Transverse colon (tissue), 4 donors: ENCODE data around the gene C1QB. TPM values are rescaled to one million over a fixed set of nuclear protein-coding genes. Genes with fewer than 3 reads are reported as not detected.

Experiments used
- DNase-seq: peaks from one replicate; pipeline ENCODE4 v3.0.0-alpha.2; 2019
- H3K27ac ChIP-seq, 4 donors: fragments of 200-600 bp; sonication (generic); 2 replicates each; pipeline ENCODE4 v1.5.1; 2016 to 2018; ENCODE audit warnings: inconsistent platforms in 4 of 4
- H3K27me3 ChIP-seq: fragments of 200-600 bp; sonication (generic); 2 replicates; pipeline ENCODE4 v1.5.1; 2017; ENCODE audit warnings: inconsistent platforms
- H3K36me3 ChIP-seq, 4 donors: fragments of 200-600 bp; sonication (generic); 2 replicates each; pipeline ENCODE4 v1.5.1; 2017 to 2019; ENCODE audit warnings: inconsistent platforms in 4 of 4
- H3K4me1 ChIP-seq, 4 donors: fragments of 200-600 bp; sonication (generic); 2 replicates each; pipeline ENCODE4 v1.5.1; 2017 to 2020; ENCODE audit warnings: inconsistent platforms in 4 of 4
- H3K4me3 ChIP-seq, 4 donors: fragments of 200-600 bp; sonication (generic); 1 replicate in 1 of 4; 2 replicates in 3 of 4; pipeline versions ENCODE4 v1.5.1 to v1.6.1; 2017 to 2019; ENCODE audit warnings: inconsistent platforms in 4 of 4
- H3K9me3 ChIP-seq, 2 donors: fragments of 200-600 bp; sonication (generic); 2 replicates each; pipeline ENCODE4 v1.5.1; 2017 to 2019; ENCODE audit warnings: inconsistent platforms in 2 of 2
- EP300 ChIP-seq: sonication (generic); formaldehyde crosslinking; IDR thresholded peaks from one replicate; pipeline ENCODE4 v1.6.1; 2017; ENCODE audit warnings: antibody characterized with exemption, low read depth
- POLR2A ChIP-seq: fragments of 450-650 bp; IDR thresholded peaks from one replicate; pipeline ENCODE4 v1.6.1; 2016; ENCODE audit warnings: antibody characterized with exemption, mild to moderate bottlenecking, moderate library complexity
- POLR2AphosphoS5 ChIP-seq, 3 donors: sonication (generic); formaldehyde crosslinking; IDR thresholded peaks; one replicate each; pipeline ENCODE4 v1.6.1; 2016; ENCODE audit warnings: antibody characterized with exemption in 3 of 3
- WGBS, 2 donors: methylation state at CpG; one replicate each; pipeline ENCODE4 v1.1.5; 2018; ENCODE audit warnings: low coverage in 1 of 2; 5-methylcytosine and 5-hydroxymethylcytosine counted together
- in situ Hi-C, 4 donors: fragments of 200-750 bp; cut with MboI; loops; one replicate each; pipeline versions ENCODE4 v1.15.0 to v1.15.1; 2017; ENCODE audit warnings: low sequenced_read_pairs in 3 of 4, low pct_ligation_motif_present in 1 of 4, low pct_unique_long_range_greater_than_20kb in 1 of 4
- intact Hi-C: fragments of 100-400 bp; cut with DNase I; formaldehyde crosslinking; loops from one replicate; pipeline ENCODE4 v1.15.1; 2023; ENCODE audit warnings: low total_unique reads
- total RNA-seq, 4 donors: library from RNA; depleted of rRNA; stranded (reverse); fragments of >200 nt; gene quantifications; one replicate each; pipeline ENCODE4 v1.1.0, GENCODE V29; 2016
- TF ChIP-seq, protein P1 (sequence below), 5 experiments: fragments of 200-600 bp in 3 of 5; fragments of 450-650 bp in 2 of 5; sonication (generic) in 3 of 5; IDR thresholded peaks; 1 replicate in 2 of 5; 2 replicates in 3 of 5; pipeline ENCODE4 v1.5.1; 2016 to 2017; ENCODE audit warnings: antibody characterized with exemption in 5 of 5, inconsistent platforms in 3 of 5, mild to moderate bottlenecking in 2 of 5, moderate library complexity in 1 of 5

Gene C1QB
- total RNA-seq, 4 donors from 2014 or later = 62.9 to 163 (median 118) TPM

DNA sequence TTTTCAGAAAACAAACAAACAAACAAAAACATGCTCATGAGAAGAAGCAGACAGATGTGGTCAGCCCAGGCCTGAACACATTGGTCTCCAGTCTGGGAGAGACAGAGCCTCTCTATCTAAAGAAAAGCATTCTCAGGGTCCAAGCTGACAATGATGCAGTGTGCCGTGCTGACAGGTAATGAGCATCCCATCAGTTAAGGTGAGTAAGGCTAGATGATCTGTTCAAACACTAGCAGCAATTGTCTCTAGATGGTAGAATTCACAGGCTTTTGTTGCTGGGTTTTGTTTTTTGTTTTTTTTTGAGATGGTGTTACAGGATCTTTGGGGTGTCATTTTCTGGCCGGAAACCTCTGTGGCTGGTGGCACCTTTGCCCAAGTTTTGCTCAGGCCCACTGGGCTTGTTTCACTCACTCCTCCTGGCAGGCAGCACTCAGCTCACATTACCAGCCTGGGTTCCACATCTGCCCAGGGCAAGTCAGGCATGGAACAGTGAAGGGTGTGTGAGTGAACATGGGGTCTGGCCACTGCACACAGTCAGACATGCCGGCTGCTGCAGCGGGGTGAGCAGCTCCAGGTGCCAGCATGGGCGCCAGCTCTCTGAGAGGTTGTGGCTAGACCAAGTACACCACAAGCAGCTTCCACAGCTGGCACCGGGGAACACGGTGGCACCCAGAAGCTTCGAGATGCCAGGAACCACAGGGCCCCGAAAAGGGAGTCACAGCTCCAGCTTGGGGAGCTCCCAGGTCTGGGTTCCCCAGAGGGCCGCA, 19.2 kb upstream of the C1QB start:
- Histone ChIP-seq H3K9me3 (no peaks in the 10 kb centered on the region), H3K4me3 (no peak overlapping the region), H3K36me3 (no peaks in the 10 kb centered on the region), H3K27me3 (peaks cover 31% of the 10 kb centered on the region), H3K4me1 (peaks cover 0 to 3% (median 0%) of the 10 kb centered on the region in 4 donors), H3K27ac (no peak overlapping the region)
- WGBS, 2 donors = 76% methylated on average over 8 of the region's 10 CpGs; no CpG with 5 or more reads in 1 of the 2 donors
- intact Hi-C loops (no loop called here), in situ Hi-C loops (loop anchor here in 2 of 4 donors (25.0 kb wide), 1 partner anchor 497 kb away; the partner anchor contains the start of gene WNT4 (in 2 of the 2))
- no peak for DNase-seq
- TF ChIP-seq, protein P1, sequence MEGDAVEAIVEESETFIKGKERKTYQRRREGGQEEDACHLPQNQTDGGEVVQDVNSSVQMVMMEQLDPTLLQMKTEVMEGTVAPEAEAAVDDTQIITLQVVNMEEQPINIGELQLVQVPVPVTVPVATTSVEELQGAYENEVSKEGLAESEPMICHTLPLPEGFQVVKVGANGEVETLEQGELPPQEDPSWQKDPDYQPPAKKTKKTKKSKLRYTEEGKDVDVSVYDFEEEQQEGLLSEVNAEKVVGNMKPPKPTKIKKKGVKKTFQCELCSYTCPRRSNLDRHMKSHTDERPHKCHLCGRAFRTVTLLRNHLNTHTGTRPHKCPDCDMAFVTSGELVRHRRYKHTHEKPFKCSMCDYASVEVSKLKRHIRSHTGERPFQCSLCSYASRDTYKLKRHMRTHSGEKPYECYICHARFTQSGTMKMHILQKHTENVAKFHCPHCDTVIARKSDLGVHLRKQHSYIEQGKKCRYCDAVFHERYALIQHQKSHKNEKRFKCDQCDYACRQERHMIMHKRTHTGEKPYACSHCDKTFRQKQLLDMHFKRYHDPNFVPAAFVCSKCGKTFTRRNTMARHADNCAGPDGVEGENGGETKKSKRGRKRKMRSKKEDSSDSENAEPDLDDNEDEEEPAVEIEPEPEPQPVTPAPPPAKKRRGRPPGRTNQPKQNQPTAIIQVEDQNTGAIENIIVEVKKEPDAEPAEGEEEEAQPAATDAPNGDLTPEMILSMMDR (IDR thresholded peaks at IDR 0.05) = no peak
- no peak for TF ChIP-seq POLR2AphosphoS5 (IDR thresholded peaks at IDR 0.05)
- TF ChIP-seq EP300 = no peak
- no peak for TF ChIP-seq POLR2A

DNA sequence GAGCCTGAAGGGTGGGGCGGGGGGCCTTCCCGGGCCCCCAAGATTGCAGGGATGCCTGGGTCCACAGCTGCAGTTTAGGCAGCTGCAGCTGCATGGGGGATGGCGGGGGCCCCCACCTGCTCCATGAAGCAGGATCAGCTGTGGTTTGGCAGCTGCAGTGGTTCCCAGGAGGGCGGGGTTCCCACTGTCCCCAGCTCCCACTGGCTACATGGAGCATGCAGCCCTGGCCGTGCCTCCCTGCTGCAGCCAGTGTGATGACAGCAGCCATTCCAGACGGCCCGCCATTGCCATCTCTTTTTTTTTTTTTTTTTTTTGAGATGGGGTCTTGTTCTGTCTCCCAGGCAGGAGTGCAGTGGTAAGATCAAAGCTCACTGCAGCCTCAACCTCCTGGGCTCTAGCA, 17.6 kb upstream of the C1QB start:
- DNase-seq = no peak
- intact Hi-C loops (no loop called here), in situ Hi-C loops (loop anchor here in 2 of 4 donors (25.0 kb wide), 1 partner anchor 498 kb away; the partner anchor contains the start of gene WNT4 (in 2 of the 2))
- 42% methylated on average over 7 of the region's 7 CpGs; no CpG with 5 or more reads in 1 of the 2 donors for WGBS, 2 donors
- no peak overlapping the region for H3K27ac ChIP-seq
- peaks cover 26% of the 10 kb centered on the region for H3K27me3 ChIP-seq
- no peak overlapping the region for H3K4me3 ChIP-seq
- H3K4me1 ChIP-seq = peaks cover 0 to 3% (median 0%) of the 10 kb centered on the region in 4 donors
- no peaks in the 10 kb centered on the region for H3K9me3 ChIP-seq
- no peaks in the 10 kb centered on the region for H3K36me3 ChIP-seq
- no peak for TF ChIP-seq POLR2A

DNA sequence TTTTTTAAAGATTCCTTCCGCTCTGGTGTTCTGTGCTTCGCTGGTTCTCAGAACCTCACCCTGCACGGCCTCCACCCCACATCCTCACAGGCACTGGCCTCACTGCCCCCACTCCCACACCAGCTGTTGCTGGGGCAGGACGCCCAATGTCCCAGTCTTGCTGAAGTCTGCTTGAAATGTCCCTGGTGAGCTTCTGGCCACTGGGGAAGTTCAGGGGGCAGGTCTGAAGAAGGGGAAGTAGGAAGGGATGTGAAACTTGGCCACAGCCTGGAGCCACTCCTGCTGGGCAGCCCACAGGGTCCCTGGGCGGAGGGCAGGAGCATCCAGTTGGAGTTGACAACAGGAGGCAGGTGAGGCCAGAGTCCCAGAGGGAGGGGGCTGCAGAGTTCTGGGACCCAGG, 16.7 kb upstream of the C1QB start, which contains the start of gene C1QA:
TSS of gene C1QA (plus strand) at position 276 of the 400 bp plus-strand sequence. CDS start 989 bp downstream, outside the sequence.
- 46% methylated on average over 5 of the region's 5 CpGs; no CpG with 5 or more reads in 1 of the 2 donors for WGBS, 2 donors
- peak within 1 kb of the TSS in 1 of 4 donors; percentile 27 for H3K4me3 ChIP-seq
- DNase-seq = peak; percentile 41

DNA sequence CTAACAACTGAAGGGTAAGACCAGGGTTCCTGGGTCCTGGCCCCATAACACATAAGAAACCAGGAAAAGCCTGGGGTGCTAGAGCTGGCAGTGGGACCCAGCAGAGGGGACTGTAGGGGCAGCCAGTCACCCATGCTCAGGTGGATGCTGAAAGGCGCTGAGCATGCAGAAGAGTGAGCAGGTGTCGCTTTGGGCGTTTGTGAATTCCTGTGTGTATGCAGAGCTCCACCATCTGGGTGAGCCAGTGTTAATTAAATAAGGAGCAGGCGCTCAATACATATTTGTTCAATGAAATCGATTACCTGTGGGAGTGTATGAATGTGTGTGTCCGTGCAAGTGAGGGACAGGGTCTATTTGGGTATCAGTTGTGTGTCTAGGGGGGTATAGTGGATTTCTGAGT, 16.1 kb upstream of the C1QB start:
- Histone ChIP-seq H3K27me3 (peaks cover 23% of the 10 kb centered on the region), H3K36me3 (no peaks in the 10 kb centered on the region), H3K4me1 (peaks cover 0 to 3% (median 0%) of the 10 kb centered on the region in 4 donors), H3K27ac (peak overlapping the region in 3 of 4 donors; percentile 28 to 35 (median 35)), H3K9me3 (no peaks in the 10 kb centered on the region), H3K4me3 (peak overlapping the region in 1 of 4 donors; percentile 27)
- TF ChIP-seq POLR2A (no peak), EP300 (no peak), POLR2AphosphoS5 (IDR thresholded peaks at IDR 0.05) (no peak)
- TF ChIP-seq, protein P1 (IDR thresholded peaks at IDR 0.05) = no peak
- in situ Hi-C loops (loop anchor here in 2 of 4 donors (25.0 kb wide), 1 partner anchor 500 kb away; the partner anchor contains the start of gene WNT4 (in 2 of the 2)), intact Hi-C loops (no loop called here)
- 55% methylated on average over 6 of the region's 6 CpGs; no CpG with 5 or more reads in 1 of the 2 donors for WGBS, 2 donors
- DNase-seq = no peak

More for the DNA sequence above, 16.7 kb upstream of the C1QB start, which contains the start of gene C1QA:
- in situ Hi-C loops = loop anchor here in 2 of 4 donors (25.0 kb wide), 1 partner anchor 499 kb away; the partner anchor contains the start of gene WNT4 (in 2 of the 2)
- Histone ChIP-seq H3K36me3 (no peaks in the 10 kb centered on the region), H3K9me3 (no peaks in the 10 kb centered on the region), H3K27me3 (peaks cover 26% of the 10 kb centered on the region), H3K4me1 (peaks cover 0 to 3% (median 0%) of the 10 kb centered on the region in 4 donors), H3K27ac (peak within 1 kb of the TSS in 3 of 4 donors; percentile 28 to 35 (median 35))
- peak; percentile 48 for TF ChIP-seq POLR2A
- TF ChIP-seq, protein P1 (IDR thresholded peaks at IDR 0.05) = no peak
- intact Hi-C loops = no loop called here
